ENCODE results near the gene ENOPH1.

- TF ChIP-seq POLR2A (IDR thresholded peaks at IDR 0.05; ENCODE audit: extremely low read depth, insufficient read length): no peak
- no peak for TF ChIP-seq CTCF (IDR thresholded peaks at IDR 0.05; ENCODE audit: low read depth, low read length)
- TF ChIP-seq MAX (IDR thresholded peaks at IDR 0.05; ENCODE audit: low read depth, low read length): no peak
Measured at GRCh38 chr4:82482387-82482786, 52.0 kb downstream of the ENOPH1 start.
